Prostate gland (tissue), 2 donors: Measurements from ENCODE around the gene PRKG1.
A peak's percentile ranks its signal among the peaks of the same experiment; 100 is the strongest.

Experiments
- POLR2A ChIP-seq: fragments of 450-650 bp; IDR thresholded peaks from one replicate; pipeline ENCODE4 v1.6.1; 2016; ENCODE audit warnings: antibody characterized with exemption, mild to moderate bottlenecking
- POLR2AphosphoS5 ChIP-seq: sonication (generic); formaldehyde crosslinking; IDR thresholded peaks from one replicate; pipeline ENCODE4 v1.6.1; 2017; ENCODE audit warnings: antibody characterized with exemption
- TF ChIP-seq, protein P1 (sequence below), 4 experiments: fragments of 200-600 bp in 2 of 4; fragments of 450-650 bp in 2 of 4; sonication (generic) in 2 of 4; IDR thresholded peaks; 1 replicate in 3 of 4; 2 replicates in 1 of 4; pipeline ENCODE4 v1.5.1; 2016 to 2019; ENCODE audit warnings: antibody characterized with exemption in 4 of 4, mild to moderate bottlenecking in 2 of 4, moderate library complexity in 2 of 4

DNA sequence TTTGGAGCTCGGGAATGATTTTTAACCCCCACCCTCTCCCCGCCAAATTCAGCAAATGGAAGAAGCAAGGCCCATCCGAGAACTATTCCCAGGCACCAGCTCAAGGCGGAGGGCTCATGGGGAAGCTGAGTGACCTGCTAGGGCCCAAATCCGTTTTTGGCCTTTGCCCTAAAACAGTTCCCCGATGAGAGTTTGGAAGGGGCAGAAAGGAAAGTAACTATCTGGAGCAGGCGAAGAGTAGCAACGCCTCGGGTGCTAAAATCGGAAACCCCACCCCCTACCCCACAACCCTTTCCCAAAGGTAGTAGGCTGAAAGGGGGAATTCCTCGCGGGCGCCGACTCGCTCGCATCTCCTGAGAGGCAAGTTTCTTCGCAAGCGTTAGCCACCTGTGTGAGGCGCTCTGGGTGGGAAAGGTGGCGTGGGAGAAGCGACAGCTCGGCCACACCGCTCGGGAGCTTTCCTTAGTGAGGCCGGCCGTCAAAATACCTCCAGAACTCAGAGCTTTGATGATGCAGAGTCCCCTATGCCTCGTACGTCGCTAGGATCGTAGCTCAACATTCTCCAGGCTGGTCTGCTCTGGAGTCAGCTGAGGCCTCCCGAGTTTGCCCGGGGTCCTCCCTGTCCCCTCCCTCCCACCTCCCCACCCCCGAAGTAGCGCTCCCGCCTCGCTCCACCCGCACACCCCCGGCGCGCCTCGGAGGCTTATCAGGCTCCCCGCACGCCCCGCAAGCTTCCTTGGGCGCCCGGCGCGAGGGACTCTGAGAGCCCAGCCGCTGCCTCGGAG lies 642 bp upstream of the PRKG1 start:
- TF ChIP-seq, protein P1, sequence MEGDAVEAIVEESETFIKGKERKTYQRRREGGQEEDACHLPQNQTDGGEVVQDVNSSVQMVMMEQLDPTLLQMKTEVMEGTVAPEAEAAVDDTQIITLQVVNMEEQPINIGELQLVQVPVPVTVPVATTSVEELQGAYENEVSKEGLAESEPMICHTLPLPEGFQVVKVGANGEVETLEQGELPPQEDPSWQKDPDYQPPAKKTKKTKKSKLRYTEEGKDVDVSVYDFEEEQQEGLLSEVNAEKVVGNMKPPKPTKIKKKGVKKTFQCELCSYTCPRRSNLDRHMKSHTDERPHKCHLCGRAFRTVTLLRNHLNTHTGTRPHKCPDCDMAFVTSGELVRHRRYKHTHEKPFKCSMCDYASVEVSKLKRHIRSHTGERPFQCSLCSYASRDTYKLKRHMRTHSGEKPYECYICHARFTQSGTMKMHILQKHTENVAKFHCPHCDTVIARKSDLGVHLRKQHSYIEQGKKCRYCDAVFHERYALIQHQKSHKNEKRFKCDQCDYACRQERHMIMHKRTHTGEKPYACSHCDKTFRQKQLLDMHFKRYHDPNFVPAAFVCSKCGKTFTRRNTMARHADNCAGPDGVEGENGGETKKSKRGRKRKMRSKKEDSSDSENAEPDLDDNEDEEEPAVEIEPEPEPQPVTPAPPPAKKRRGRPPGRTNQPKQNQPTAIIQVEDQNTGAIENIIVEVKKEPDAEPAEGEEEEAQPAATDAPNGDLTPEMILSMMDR (IDR thresholded peaks at IDR 0.05) = no peak
- TF ChIP-seq POLR2A (peak; percentile 7), POLR2AphosphoS5 (no peak)
